ENCODE results near the gene RPP30.

RPP30 gene

DNA sequence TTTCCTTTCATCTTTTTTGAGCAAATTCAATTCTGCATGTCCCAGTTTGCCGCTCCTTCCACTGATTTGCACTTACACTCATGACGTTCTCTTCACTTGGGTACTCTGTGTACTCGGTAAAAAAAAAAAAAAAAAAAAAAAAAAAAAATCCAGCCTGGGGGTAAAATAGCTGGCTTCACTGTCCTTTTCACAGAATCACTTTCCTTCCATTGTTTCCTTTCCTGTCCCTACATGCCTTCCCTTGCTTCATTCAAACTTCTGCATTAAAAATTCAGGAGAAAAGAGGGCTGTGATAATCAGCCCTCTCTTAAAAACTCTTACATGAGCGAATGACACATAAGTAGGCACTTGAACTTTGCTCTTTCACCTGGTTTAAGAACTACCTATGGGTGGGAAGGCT is 40.4 kb downstream of the RPP30 start:
- Histone ChIP-seq H3K4me1 (ENCODE audit: insufficient read depth, low read length, poor library complexity, severe bottlenecking) (no peaks in the 10 kb centered on the region), H3K9me2 (replicated peaks; ENCODE audit: low read depth, low read length) (no peaks in the 10 kb centered on the region), H4K20me1 (ENCODE audit: insufficient read depth, low read length, poor library complexity, severe bottlenecking) (no peaks in the 10 kb centered on the region), H3F3A (ENCODE audit: low read depth) (no peaks in the 10 kb centered on the region), H3K4me3 (ENCODE audit: low read length, poor library complexity, severe bottlenecking) (no peak overlapping the region), H2AFZ (ENCODE audit: low read length) (no peak overlapping the region), H3K79me2 (ENCODE audit: insufficient read depth, low read length) (no peaks in the 10 kb centered on the region), H3K36me3 (ENCODE audit: insufficient read depth, low read length) (no peaks in the 10 kb centered on the region), H3K9ac (ENCODE audit: low read depth, low read length, poor library complexity, severe bottlenecking) (no peak overlapping the region), H3K9me3 (ENCODE audit: insufficient read depth, low read depth, low read length) (no peaks in the 10 kb centered on the region), H3K4me2 (ENCODE audit: low read depth, low read length, poor library complexity, severe bottlenecking) (no peak overlapping the region), H3K27me3 (ENCODE audit: insufficient read depth, low read length, poor library complexity, severe bottlenecking) (no peaks in the 10 kb centered on the region)
- no peak for TF ChIP-seq CTCF (conservative IDR thresholded peaks at IDR 0.05; ENCODE audit: low read length)

DNA sequence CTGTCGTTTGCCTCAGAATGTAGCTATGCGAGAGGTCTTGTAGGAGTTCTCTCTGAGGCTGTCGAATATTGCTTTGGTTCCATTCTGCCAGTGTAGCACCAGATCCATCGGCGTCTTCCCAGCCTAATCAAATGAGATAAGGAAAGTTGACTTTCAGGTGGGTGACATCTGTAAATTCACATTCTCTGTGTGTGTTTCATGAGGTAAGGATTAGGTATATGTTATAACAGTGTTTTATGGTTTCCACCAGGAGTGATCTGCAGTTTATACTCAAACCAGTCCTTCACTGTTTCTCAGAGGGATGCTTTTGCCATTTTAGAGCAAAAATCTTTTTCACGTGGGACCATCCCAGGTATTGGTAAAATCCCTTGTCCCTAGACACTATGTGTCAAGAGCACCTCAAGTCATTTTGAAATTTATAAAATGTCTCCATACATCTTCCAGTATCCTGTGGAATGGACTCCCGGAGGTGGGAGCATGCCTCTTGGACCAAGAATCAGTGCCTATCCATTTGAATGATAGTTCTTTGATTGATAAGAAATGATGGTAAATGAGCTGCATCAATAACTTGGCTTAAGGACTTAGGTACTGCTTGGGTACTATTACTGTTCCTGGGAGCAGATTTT is 41.2 kb downstream of the RPP30 start:
- H4K20me1 ChIP-seq (ENCODE audit: insufficient read depth, low read length, poor library complexity, severe bottlenecking) = no peaks in the 10 kb centered on the region
- no peak overlapping the region for H3K9ac ChIP-seq (ENCODE audit: low read depth, low read length, poor library complexity, severe bottlenecking)
- no peak overlapping the region for H3K4me3 ChIP-seq (ENCODE audit: low read length, poor library complexity, severe bottlenecking)
- peaks cover 3% of the 10 kb centered on the region for H3K4me1 ChIP-seq (ENCODE audit: insufficient read depth, low read length, poor library complexity, severe bottlenecking)
- H3K4me2 ChIP-seq (ENCODE audit: low read depth, low read length, poor library complexity, severe bottlenecking) = no peak overlapping the region
- H2AFZ ChIP-seq (ENCODE audit: low read length) = no peak overlapping the region
- H3K36me3 ChIP-seq (ENCODE audit: insufficient read depth, low read length) = no peaks in the 10 kb centered on the region
- H3K79me2 ChIP-seq (ENCODE audit: insufficient read depth, low read length) = no peaks in the 10 kb centered on the region
- H3K9me2 ChIP-seq (replicated peaks; ENCODE audit: low read depth, low read length) = no peaks in the 10 kb centered on the region
- H3K27me3 ChIP-seq (ENCODE audit: insufficient read depth, low read length, poor library complexity, severe bottlenecking) = no peaks in the 10 kb centered on the region
- no peaks in the 10 kb centered on the region for H3F3A ChIP-seq (ENCODE audit: low read depth)
- TF ChIP-seq CTCF (conservative IDR thresholded peaks at IDR 0.05; ENCODE audit: low read length) = no peak
- TF ChIP-seq EZH2phosphoT487 (IDR thresholded peaks at IDR 0.05; ENCODE audit: borderline replicate concordance) = no peak
- H3K9me3 ChIP-seq (ENCODE audit: insufficient read depth, low read depth, low read length) = no peaks in the 10 kb centered on the region

- Histone ChIP-seq H3K9me3 (ENCODE audit: insufficient read depth, low read depth, low read length) (no peaks in the 10 kb centered on the region), H3K9ac (ENCODE audit: low read depth, low read length, poor library complexity, severe bottlenecking) (no peak overlapping the region), H4K20me1 (ENCODE audit: insufficient read depth, low read length, poor library complexity, severe bottlenecking) (no peaks in the 10 kb centered on the region), H3K36me3 (ENCODE audit: insufficient read depth, low read length) (no peaks in the 10 kb centered on the region), H3K4me3 (ENCODE audit: low read length, poor library complexity, severe bottlenecking) (no peak overlapping the region), H3K27me3 (ENCODE audit: insufficient read depth, low read length, poor library complexity, severe bottlenecking) (no peaks in the 10 kb centered on the region), H3K4me1 (ENCODE audit: insufficient read depth, low read length, poor library complexity, severe bottlenecking) (peaks cover 5% of the 10 kb centered on the region), H2AFZ (ENCODE audit: low read length) (no peak overlapping the region), H3F3A (ENCODE audit: low read depth) (no peaks in the 10 kb centered on the region), H3K9me2 (replicated peaks; ENCODE audit: low read depth, low read length) (no peaks in the 10 kb centered on the region), H3K4me2 (ENCODE audit: low read depth, low read length, poor library complexity, severe bottlenecking) (no peak overlapping the region), H3K79me2 (ENCODE audit: insufficient read depth, low read length) (no peaks in the 10 kb centered on the region)
- TF ChIP-seq CTCF (conservative IDR thresholded peaks at IDR 0.05; ENCODE audit: low read length) (no peak), EZH2phosphoT487 (IDR thresholded peaks at IDR 0.05; ENCODE audit: borderline replicate concordance) (no peak)
Observed at GRCh38 chr10:90913774-90914420, 42.1 kb downstream of the RPP30 start.
